NCI-H748 (cell line): ENCODE measurements around the gene PSMB10.
"Not testable (repeated sequence)": the region's sequence is repeated elsewhere in the genome, so short reads cannot be mapped to it uniquely, and the experiment has no call there.

ENCODE experiments used
- DNase-seq: peaks from one replicate; lab custom pipeline; 2025; ENCODE audit not compliant: unreplicated experiment; lab: John Stamatoyannopoulos, UW

Gene PSMB10

DNA sequence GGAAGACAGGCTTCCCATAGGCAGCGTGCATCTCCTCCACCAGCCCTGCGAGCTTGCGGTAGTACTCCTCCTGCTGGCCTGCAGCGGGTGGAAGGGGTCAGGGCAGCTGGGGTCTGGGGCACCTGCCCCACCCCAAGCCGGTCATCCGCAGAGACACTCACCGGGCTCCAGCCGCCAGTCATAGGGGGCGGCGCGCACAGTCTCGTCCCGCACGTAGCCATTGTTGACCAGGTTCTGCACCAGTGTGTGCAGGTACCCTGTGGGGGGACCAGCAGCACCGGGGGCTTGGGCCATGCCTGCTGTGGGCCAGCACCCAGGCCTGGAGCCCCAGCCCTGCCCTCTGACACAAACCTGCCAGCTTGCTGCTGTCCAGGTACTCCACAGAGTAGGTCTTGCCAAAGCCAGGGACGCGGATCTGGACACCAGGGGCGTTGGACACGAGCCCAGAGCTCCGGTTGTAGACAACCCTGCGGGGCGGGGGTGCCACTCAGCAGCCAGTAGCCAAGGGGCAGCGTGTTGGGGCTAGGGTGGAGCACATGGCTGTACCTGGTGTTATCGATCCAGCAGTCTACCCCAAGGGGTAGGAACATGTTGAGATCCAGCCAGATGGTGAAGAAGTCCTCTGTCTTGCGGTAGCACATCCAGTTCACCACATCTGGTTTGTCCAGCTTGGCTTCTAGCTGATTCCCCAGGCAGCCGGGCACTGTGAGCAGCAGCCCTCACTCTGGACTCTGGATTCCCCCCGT lies 6.0 kb upstream of the PSMB10 start:
- no peak for DNase-seq

DNA sequence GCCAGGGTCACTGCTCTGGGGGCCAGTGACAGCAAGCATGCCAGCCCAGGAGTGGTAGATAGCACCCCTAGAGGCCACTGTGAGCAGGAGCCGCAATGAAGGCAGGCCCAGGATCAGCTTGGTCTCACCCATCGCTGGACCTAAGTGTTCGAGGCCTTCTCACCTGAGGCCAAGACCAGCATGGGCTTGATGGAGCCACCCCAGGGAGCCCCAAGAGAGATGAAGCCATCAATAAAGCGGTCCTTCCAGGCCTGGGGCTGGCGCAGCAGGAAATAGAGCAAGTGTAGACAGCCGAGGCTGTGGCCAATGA lies 5.5 kb upstream of the PSMB10 start:
- DNase-seq: peak; percentile 13

DNA sequence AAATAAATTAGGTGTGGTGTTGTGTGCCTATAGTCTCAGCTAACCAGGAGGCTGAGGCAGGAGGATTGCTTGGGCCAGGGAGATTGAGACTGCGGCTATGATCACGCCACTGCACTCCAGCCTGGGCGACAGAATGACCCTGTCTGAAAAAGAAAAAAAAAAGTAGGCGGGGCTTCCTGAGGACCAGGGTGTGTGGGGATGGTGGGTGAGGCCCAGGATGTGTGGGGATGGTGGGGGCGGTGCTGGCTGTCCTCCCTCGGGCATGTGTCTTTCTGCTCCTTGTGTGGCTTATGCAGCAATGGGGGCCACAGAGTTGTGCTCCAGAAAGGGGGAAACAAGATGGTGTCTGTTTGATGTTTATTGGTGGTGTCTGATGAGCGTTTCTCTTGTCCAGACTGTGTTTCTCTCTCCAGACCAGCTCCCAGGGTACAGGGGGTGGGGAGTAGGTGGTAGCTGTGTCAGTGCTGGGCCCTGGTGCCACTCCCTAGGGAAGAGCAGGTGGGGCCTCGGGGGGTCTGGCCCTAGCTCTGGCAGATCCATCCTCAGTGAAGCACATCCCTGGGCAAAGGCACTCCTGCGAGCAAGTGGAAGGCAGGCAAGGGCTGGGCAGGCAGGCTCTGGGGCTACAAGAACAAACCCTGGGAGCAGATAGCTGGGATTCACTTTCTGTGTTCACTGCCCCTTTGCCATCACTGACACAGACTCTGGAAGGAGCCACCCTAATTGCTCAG lies 5.0 kb upstream of the PSMB10 start:
- DNase-seq: no peak

DNA sequence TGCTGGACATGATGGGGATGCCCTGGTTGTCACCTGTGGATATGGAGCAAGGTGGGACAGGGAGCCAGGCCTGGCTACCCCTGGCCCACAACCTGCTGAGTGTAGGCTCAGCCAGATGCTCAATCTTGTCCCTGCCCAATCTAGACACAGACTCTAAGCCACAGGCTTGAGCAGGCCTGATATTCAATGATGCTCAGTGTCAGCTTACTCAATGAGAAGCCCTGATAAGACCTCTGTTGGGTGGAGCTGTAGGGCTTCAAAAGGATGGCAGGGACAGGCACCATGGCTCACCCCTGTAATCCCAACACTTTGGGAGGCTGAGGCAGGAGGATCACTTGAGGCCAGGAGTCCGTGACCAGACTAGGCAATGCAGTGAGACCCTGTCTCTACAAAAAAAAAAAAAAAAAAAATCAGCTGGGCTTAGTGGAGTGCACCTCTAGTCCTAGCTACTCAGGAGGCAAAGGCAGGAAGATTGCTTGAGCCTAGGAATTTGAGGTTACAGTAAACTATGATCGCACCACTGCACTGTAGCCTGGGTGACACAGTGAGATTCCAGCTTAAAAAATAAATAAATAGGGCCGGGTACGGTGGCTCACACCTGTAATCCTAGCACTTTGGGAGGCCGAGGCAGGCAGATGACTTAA lies 3.9 kb upstream of the PSMB10 start:
- DNase-seq: no peak

DNA sequence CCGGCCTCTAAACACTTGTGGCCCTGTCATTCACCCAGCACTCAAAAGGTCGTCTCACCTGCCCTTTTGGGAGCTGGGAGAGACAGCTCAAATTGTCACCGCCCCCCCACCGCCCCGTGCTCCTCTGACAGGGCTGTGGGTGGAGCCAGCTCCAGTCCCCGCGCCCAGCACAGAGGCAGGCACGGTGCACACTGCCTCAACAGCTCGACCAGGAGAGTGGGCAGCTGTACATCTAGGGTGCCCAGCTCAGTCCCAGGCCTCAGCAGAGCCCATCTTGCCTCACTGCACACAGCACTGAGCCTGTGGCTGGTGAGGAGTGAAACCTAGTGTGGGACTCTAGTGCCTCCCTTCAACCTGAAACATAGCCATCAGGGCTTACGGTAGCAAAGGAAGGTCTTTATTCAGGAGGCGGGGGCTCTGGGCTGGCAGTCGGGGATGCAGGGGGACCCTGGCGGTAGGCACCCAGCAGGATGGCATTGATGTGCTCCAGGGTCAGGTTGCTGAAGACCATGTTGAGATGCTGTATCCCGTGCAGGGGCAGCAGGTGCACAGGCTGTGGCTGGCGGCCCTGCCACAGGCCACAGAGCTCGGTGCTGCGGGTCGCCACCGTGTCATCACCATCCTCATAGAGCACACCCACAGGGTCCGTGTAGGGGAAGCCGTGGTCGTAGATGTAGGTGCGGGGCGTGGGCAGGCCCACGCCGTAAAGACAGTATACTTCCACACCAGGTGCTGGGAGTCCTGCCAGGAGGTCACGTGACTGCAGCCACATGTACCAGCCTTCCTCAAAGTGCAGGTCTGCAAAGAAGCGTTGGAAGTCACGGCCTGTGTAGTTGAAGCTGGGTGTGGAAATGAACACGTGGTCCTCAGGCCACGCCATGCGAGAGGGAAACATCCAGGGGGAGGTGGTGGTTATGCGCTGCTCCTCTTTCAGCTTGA lies 3.1 kb upstream of the PSMB10 start:
- no peak for DNase-seq

DNA sequence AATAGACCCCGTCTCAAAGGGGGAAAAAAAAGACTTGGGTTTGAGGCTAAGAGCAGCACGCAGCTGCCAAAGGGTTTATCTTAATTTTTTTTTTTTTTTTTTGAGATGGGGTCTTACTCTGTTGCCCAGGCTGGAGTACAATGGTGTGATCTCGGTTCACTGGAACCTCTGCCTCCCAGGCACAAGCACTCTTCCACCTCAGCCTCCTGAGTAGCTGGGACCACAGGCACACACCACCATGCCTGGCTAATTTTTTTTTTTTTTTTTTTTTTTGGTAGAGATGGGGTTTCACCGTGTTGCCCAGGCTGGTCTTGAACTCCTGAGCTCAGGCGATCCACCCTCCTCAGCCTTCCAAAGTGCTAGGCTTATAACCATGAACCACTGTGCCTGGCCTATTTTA lies 1.1 kb upstream of the PSMB10 start:
- DNase-seq: not testable (repeated sequence)

DNA sequence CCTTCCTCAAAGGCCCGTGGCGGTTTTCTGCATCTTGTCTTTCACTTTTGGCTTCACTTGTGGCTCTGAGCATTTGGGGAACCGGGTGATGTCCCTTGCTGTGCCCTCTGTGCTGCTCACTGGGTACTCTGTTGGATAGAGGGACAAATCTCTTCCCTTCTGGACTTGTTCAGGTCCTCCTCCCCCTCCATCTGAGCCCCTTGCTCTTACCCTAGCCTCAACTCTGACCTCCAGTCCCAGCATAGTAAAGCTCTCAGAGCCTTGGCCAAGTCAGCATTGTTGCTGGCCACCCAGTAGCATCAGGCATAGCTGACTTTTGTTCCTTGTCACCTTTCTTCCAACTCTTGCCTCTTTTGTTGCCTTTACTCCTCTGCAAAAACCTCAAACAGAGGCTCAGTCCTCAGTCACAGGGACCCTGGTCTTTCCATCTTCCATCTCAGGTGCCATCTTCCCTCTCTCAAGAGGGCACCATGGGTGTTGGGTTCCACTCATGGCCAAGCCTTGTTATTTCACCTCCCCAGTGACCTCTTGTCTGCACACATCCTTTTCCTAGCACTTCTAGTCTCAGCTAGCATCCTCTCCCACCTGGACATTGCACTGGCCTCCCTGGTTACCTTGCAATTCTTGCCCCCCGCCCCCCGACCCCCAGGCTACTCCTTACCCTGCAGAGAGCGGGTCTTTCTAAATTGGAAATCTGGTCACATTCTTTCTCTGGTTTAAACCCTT lies 393 bp upstream of the PSMB10 start:
- no peak for DNase-seq

DNA sequence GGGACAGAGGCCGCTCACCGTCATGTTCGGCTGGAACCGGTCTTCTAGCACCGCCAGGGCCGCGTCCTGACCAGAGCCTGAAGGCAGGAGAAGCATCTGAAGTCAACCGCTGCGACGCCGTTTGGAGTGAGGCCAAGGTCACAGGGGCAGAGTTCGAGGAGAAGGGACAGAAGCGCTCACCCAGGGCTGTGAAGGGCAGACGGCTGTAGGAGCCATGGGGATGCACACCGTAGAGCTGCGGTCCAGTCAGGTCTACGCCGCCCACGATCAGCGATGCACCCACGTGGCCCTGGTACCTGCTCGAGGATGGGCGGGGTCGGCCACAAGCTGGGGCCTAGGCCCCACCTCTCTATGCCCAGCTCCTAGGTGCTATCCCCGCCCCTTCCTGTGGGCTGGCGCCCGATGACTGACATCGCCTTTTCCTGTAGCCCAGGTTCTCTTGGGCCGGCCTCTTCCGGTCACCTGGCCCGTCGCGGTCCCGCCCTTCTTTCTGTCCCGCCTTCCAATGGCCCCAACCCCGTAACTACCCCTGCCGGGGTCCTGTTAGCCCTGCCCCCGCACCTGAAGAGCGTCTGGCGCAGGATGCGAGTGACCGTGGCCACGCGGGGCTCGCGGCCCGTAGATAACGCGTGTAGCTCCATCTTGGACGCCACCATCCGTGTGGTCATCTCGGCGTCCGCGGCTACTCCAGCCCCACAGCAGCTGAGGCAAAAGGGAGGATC lies 1.1 kb downstream of the PSMB10 start:
- DNase-seq: peak; percentile 97

DNA sequence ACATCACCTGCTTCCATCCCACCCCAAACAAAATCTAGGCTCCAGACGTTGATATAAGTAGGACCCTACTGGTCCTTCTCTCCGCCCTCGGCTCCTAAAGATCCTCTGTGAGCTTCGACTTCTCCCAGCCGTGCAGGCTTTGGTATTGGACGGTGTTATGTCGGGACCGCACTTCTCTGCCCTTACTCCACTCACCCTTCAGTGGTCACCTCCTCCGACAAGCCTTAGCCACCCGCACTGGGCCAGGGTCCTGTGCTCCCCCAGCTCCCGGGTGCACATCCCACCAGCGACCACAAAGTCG lies 1.6 kb downstream of the PSMB10 start:
- DNase-seq: peak; percentile 42

DNA sequence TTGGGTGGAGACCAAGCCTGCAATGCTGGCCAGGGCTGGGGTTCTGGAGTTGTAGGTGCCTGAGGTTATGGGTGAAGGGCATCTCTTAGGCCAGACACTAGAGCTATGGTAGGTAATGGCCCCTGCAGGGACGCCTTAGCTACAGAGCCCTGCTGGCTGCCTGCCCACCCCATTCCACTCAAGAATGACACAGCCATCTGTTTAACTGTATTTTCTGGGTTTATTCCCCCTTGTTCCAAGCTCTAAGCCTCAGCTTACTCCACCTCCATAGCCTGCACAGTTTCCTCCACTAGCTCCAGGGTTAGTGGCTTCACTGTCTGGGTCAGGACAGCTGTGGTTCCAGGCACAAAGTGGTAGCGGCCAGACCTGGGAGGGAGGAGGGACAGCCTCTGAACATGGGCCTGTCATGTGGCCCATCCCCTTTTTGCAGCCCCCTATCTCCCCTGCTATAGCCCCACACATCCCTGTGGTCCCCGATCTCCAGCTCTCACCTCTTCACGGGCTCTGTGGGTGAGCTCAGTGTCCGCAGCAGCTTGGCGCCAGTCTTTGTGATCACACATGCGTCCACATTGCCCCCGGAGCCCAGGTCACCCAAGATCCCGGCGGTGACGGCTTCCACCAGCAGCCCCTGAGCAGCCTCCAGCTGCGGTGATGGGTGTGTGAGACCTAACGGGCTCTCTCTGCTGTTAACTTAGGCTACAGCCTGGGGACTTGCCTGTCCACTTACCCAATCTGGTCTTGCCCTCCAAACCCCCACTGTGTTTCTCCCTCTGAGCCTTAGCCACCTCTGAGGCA lies 2.1 kb downstream of the PSMB10 start:
- no peak for DNase-seq

DNA sequence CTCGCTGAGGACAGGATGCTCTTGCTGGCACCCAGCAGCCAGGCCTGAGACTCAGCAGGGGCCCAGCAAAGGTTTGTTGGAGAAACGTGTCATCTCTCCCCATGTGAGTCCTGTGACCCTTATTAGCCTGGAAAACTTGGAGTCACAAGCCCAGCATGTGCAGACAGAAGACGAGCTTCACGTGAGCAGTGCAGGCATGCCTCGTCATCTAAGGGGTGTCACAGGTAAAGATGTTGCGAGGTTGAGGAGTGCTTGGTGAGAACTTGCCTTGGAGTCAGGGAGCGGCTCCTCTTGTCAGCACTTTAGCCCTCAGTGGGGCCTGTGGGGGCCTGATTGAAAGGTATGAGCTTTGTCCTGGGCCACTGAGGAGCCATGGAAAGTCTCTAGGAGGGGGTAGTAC lies 2.8 kb downstream of the PSMB10 start:
- DNase-seq: no peak

DNA sequence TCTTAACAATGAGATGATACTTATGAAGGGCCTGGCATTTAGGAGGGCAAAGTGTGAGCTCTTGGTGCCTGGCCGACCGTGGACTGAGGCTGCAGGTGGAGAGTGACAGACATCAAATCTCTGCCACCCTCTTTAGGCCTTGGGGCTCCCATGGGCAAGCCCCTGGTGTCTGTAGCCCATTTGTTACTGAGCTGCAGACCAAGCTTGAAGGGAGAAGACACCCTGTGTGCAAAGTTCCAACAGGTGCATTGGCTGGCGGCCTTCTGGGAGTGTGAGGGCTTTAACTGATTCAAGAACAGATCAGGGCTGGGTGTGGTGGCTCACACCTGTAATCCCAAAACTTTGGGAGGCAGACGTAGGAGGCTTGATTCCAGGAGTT lies 4.2 kb downstream of the PSMB10 start:
- no peak for DNase-seq

DNA sequence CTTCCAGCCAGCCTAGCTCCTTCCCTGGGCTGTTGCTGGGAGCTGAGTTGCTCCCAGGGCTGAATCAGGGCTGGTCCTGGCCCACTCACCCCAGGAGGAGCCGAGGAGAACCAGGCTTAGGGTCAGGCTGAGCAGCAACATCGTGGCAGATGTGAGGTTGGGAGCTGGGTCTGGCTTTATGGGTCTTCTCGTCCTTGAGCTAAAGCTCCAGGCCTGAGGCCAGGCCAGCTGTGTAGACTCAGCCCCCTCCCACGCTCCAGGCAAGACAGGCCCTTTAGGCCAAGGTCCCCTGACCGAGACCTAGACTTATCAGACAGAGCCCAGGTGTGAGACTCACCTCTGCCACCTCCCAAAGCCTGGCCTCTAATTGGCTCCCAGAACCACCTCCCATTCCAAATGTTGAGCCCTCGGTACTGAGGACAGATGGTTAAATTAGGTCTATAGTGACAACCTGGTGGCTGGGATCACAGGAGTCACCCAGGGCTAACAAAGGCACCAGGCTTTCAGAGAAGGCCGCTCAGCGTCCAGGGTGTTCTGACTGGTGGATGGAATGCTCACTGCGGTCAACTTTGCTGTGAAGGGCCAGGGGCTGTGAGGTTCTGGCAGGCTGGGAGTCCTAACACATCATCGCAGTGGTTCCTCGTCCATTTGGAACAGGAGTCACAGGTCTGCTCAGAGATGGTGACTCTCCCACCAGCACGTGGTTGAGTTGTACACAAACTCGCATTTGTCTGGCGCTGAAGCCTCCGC lies 4.8 kb downstream of the PSMB10 start, which contains the start of gene CTRL:
TSS of gene CTRL (minus strand) at position 151 of the 750 bp plus-strand sequence. CDS start at position 141, 10 bp downstream.
- DNase-seq: no peak

DNA sequence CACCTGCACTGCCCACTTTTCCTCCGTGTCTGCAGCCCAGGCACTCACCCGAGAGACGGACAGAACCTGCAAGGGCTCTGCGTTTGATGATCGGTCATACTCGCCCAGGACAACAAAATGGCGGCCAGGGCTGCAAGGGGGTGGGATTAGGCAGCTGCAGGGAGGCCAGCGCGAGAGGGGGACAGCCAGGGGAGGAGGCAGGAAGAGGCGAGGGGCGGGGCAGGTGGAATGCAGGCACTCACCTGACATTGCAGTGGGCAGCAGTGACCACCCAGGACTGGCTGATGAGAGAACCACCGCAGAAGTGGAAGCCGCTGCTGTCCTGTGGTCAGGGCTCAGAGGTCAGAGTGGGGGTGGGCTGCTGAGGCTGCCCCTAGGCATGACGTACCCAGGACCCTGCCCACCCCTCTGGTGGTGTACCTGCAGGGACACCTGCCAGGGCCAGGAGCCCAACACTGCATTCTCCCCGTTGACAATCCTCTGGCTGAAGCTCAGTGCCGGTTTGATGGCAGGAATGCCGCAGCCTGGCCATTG lies 5.9 kb downstream of the PSMB10 start:
- DNase-seq: no peak

DNA sequence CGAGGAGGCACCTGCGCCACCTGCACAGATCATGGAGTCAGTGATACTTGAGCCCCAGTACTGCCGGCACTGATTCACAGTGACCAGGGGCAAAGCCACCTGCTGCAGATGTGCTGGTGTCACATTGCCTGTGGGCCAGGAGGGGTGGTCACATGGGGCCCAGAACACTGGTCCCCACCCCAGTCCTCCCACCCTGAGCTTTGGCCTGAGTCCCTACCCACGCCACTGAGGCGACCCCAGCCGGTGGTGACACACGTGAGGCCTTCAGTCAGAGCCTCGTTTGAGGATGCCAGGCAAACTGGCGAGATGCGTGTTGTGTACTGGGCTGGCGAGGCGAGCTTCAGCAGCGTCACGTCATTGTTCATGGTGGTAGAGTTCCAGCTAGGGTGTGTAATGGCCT lies 6.5 kb downstream of the PSMB10 start:
- no peak for DNase-seq

DNA sequence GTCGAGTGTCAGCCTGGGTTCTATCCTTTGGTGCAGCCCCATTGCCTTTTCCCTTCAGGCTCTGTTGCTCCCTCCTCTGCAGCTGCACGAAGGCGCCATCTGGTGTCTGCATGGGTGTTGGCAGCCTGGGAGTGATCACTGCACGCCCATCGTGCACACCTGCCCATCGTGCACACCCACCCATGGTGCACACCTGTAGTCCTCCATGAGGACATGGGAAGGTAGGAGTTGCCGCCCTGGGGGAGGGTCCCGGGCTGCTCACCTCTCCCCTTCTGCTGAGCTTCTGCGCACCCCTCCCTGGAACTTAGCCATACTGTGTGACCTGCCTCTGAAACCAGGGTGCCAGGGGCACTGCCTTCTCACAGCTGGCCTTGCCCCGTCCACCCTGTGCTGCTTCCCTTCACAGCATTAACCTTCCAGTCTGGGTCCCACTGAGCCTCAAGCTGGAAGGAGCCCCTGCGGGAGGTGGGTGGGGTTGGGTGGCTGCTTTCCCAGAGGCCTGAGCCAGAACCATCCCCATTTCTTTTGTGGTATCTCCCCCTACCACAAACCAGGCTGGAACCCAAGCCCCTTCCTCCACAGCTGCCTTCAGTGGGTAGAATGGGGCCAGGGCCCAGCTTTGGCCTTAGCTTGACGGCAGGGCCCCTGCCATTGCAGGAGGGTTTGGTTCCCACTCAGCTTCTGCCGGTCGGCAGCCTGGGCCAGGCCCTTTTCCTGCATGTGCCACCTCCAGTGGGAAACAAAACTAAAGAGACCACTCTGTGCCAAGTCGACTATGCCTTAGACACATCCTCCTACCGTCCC lies 7.9 kb downstream of the PSMB10 start:
- peak; percentile 66 for DNase-seq

DNA sequence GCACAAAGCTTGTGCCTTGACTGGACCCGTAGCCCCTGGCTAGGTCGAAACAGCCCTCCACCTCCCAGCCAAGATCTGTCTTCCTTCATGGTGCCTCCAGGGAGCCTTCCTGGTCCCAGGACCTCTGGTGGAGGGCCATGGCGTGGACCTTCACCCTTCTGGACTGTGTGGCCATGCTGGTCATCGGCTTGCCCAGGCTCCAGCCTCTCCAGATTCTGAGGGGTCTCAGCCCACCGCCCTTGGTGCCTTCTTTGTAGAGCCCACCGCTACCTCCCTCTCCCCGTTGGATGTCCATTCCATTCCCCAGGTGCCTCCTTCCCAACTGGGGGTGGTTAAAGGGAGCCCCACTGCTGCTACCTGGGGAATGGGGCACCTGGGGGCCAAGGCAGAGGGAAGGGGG lies 8.5 kb downstream of the PSMB10 start:
- DNase-seq: no peak
